Left forelimb (tissue), 1 donor: ENCODE results near the gene ZNF341.

Experiments used
- DNase-seq: peaks from one replicate; pipeline ENCODE4 v3.0.0-alpha.2; 2018; ENCODE audit warnings: low spot score

The ZNF341 gene

GRCh38 chr20:33702861-33703260 lies 28.9 kb upstream of the ZNF341 start:
- no peak for DNase-seq

GRCh38 chr20:33703498-33704137 lies 28.2 kb upstream of the ZNF341 start:
- DNase-seq: no peak

GRCh38 chr20:33704197-33704924 lies 27.4 kb upstream of the ZNF341 start:
- DNase-seq: no peak

GRCh38 chr20:33707668-33708067 lies 24.1 kb upstream of the ZNF341 start:
- DNase-seq: no peak

- DNase-seq: no peak
Measured at GRCh38 chr20:33709398-33709797, 22.4 kb upstream of the ZNF341 start.

- DNase-seq: no peak
Measured at GRCh38 chr20:33709905-33710541, 21.8 kb upstream of the ZNF341 start.

GRCh38 chr20:33710681-33711445 lies 20.9 kb upstream of the ZNF341 start:
- no peak for DNase-seq

- no peak for DNase-seq
Measured at GRCh38 chr20:33711446-33711738, 20.4 kb upstream of the ZNF341 start.

GRCh38 chr20:33713865-33714367 lies 17.9 kb upstream of the ZNF341 start:
- DNase-seq: no peak

- no peak for DNase-seq
Measured at GRCh38 chr20:33716498-33716897, 15.3 kb upstream of the ZNF341 start.

GRCh38 chr20:33719277-33719988 lies 12.4 kb upstream of the ZNF341 start:
- no peak for DNase-seq

GRCh38 chr20:33719989-33720709 lies 11.6 kb upstream of the ZNF341 start, which contains the start of gene PXMP4:
PXMP4 (minus strand) TSS chr20:33720310; CDS start chr20:33720207, 103 bp downstream.
- DNase-seq: peak; percentile 89

GRCh38 chr20:33721391-33722140 lies 10.2 kb upstream of the ZNF341 start:
- no peak for DNase-seq

GRCh38 chr20:33724439-33725094 lies 7.2 kb upstream of the ZNF341 start:
- no peak for DNase-seq

GRCh38 chr20:33725607-33726264 lies 6.1 kb upstream of the ZNF341 start:
- DNase-seq: no peak

GRCh38 chr20:33727115-33727479 lies 4.7 kb upstream of the ZNF341 start:
- no peak for DNase-seq

- no peak for DNase-seq
Measured at GRCh38 chr20:33727806-33728205, 4.0 kb upstream of the ZNF341 start.

GRCh38 chr20:33728463-33728862 lies 3.3 kb upstream of the ZNF341 start:
- DNase-seq: no peak

GRCh38 chr20:33729101-33729500 lies 2.7 kb upstream of the ZNF341 start:
- DNase-seq: no peak
